ENCODE measurements around the gene NMNAT2.
"Not testable (repeated sequence)": the region's sequence is repeated elsewhere in the genome, so short reads cannot be mapped to it uniquely, and the experiment has no call there.

NMNAT2 gene

GRCh38 chr1:183282101-183282855, 135.9 kb downstream of the NMNAT2 start:
- no peak for DNase-seq

GRCh38 chr1:183281553-183282091, 136.6 kb downstream of the NMNAT2 start:
- DNase-seq = peak; percentile 82

GRCh38 chr1:183281039-183281438, 137.1 kb downstream of the NMNAT2 start:
- DNase-seq = no peak

GRCh38 chr1:183279835-183280234, 138.3 kb downstream of the NMNAT2 start:
- no peak for DNase-seq

GRCh38 chr1:183278739-183279591, 139.2 kb downstream of the NMNAT2 start:
- no peak for DNase-seq

GRCh38 chr1:183277821-183278738, 140.1 kb downstream of the NMNAT2 start:
- no peak for DNase-seq

GRCh38 chr1:183276386-183277080, 141.6 kb downstream of the NMNAT2 start:
- no peak for DNase-seq

GRCh38 chr1:183275322-183275721, 142.9 kb downstream of the NMNAT2 start:
- DNase-seq = no peak

GRCh38 chr1:183274836-183275235, 143.3 kb downstream of the NMNAT2 start:
- DNase-seq = no peak

- not testable (repeated sequence) for DNase-seq
These were observed 144.2 kb downstream of the NMNAT2 start for GRCh38 chr1:183273984-183274383.

- no peak for DNase-seq
These were observed 144.9 kb downstream of the NMNAT2 start for GRCh38 chr1:183273300-183273699.

GRCh38 chr1:183272390-183272848, 145.8 kb downstream of the NMNAT2 start:
- no peak for DNase-seq

- no peak for DNase-seq
These were observed 147.5 kb downstream of the NMNAT2 start for GRCh38 chr1:183270541-183271141.

- DNase-seq = no peak
These were observed 150.3 kb downstream of the NMNAT2 start for GRCh38 chr1:183267646-183268431.

- no peak for DNase-seq
These were observed 154.1 kb downstream of the NMNAT2 start for GRCh38 chr1:183263886-183264602.

- DNase-seq = no peak
These were observed 155.5 kb downstream of the NMNAT2 start for GRCh38 chr1:183262628-183263200.

- DNase-seq = no peak
These were observed 158.3 kb downstream of the NMNAT2 start for GRCh38 chr1:183259924-183260323.

- no peak for DNase-seq
These were observed 163.1 kb downstream of the NMNAT2 start for GRCh38 chr1:183255073-183255472.

GRCh38 chr1:183251959-183252450, 166.2 kb downstream of the NMNAT2 start:
- no peak for DNase-seq
